T-helper 2 cell treated with Interferon-gamma antibody and Interleukin-4, amounts not matched to agents 5 μg/mL and 100 μg/mL, for 36 hours (primary cell): ENCODE results near the gene GPC2.
A peak's percentile ranks its signal among the peaks of the same experiment; 100 is the strongest.
"Not testable (repeated sequence)": the region's sequence is repeated elsewhere in the genome, so short reads cannot be mapped to it uniquely, and the experiment has no call there.

Source experiments
- DNase-seq: peaks from one replicate; pipeline ENCODE4 v3.0.0; 2021; ENCODE audit warnings: low spot score
- H3K27ac Mint-ChIP-seq: one replicate; pipeline ENCODE4 v1.8.0; 2021; ENCODE audit warnings: mild to moderate bottlenecking, mixed read lengths
- H3K27me3 Mint-ChIP-seq: one replicate; pipeline ENCODE4 v1.8.0; 2021; ENCODE audit warnings: low read depth, mixed read lengths
- H3K36me3 Mint-ChIP-seq: one replicate; pipeline ENCODE4 v1.8.0; 2021; ENCODE audit warnings: low read depth, mixed read lengths
- H3K4me1 Mint-ChIP-seq: one replicate; pipeline ENCODE4 v1.8.0; 2021; ENCODE audit warnings: low read depth, mixed read lengths
- H3K4me3 Mint-ChIP-seq: one replicate; pipeline ENCODE4 v1.8.0; 2022; ENCODE audit warnings: mild to moderate bottlenecking, moderate library complexity, mixed read lengths
- H3K9me3 Mint-ChIP-seq: one replicate; pipeline ENCODE4 v1.8.0; 2021; ENCODE audit warnings: mixed read lengths

The GPC2 gene

GRCh38 chr7:100177045-100178001 lies at the start of gene GPC2, which contains the start of gene STAG3:
Gene GPC2 (minus strand): TSS chr7:100177381. CDS start chr7:100177199, 182 bp downstream.
Gene STAG3 (plus strand): TSS chr7:100177918. CDS start chr7:100180557, 2,639 bp downstream.
- DNase-seq: peak; percentile 98
- Mint-ChIP-seq H3K4me1 (peaks cover 36% of the 10 kb centered on the region), H3K9me3 (peaks cover 4% of the 10 kb centered on the region), H3K4me3 (peak within 1 kb of the TSS; percentile 83), H3K36me3 (peaks cover 15% of the 10 kb centered on the region), H3K27me3 (no peaks in the 10 kb centered on the region), H3K27ac (peak within 1 kb of the TSS; percentile 73)

- Mint-ChIP-seq H3K4me3 (peak overlapping the region; percentile 97), H3K36me3 (peaks cover 59% of the 10 kb centered on the region), H3K4me1 (peaks cover 30% of the 10 kb centered on the region), H3K27ac (peak overlapping the region; percentile 57)
- H3K9me3 Mint-ChIP-seq, H3K27me3 Mint-ChIP-seq, DNase-seq: not testable (repeated sequence)
These were observed 47.7 kb upstream of the GPC2 start for GRCh38 chr7:100224891-100225290.

GRCh38 chr7:100223376-100223927 lies 46.3 kb upstream of the GPC2 start:
- peaks cover 38% of the 10 kb centered on the region for H3K4me1 Mint-ChIP-seq
- peaks cover 66% of the 10 kb centered on the region for H3K36me3 Mint-ChIP-seq
- not testable (repeated sequence) for DNase-seq, H3K27me3 Mint-ChIP-seq, H3K9me3 Mint-ChIP-seq
- peak overlapping the region; percentile 99 for H3K27ac Mint-ChIP-seq
- peak overlapping the region; percentile 97 for H3K4me3 Mint-ChIP-seq

- Mint-ChIP-seq H3K36me3 (peaks cover 59% of the 10 kb centered on the region), H3K27me3 (no peaks in the 10 kb centered on the region), H3K27ac (peak overlapping the region; percentile 99), H3K4me3 (peak overlapping the region; percentile 97), H3K9me3 (no peaks in the 10 kb centered on the region), H3K4me1 (peaks cover 40% of the 10 kb centered on the region)
- DNase-seq: no peak
These were observed 45.4 kb upstream of the GPC2 start for GRCh38 chr7:100222445-100223132.

- H3K27ac Mint-ChIP-seq: peak overlapping the region; percentile 99
- peaks cover 56% of the 10 kb centered on the region for H3K36me3 Mint-ChIP-seq
- H3K27me3 Mint-ChIP-seq: no peaks in the 10 kb centered on the region
- DNase-seq: no peak
- no peaks in the 10 kb centered on the region for H3K9me3 Mint-ChIP-seq
- peaks cover 45% of the 10 kb centered on the region for H3K4me1 Mint-ChIP-seq
- H3K4me3 Mint-ChIP-seq: peak overlapping the region; percentile 97
These were observed 44.7 kb upstream of the GPC2 start for GRCh38 chr7:100221767-100222444.

- no peaks in the 10 kb centered on the region for H3K9me3 Mint-ChIP-seq
- H3K36me3 Mint-ChIP-seq: peaks cover 55% of the 10 kb centered on the region
- peaks cover 45% of the 10 kb centered on the region for H3K4me1 Mint-ChIP-seq
These were observed 44.1 kb upstream of the GPC2 start for GRCh38 chr7:100221231-100221718.

GRCh38 chr7:100220586-100221230 lies 43.5 kb upstream of the GPC2 start:
- Mint-ChIP-seq H3K4me1 (peaks cover 48% of the 10 kb centered on the region), H3K4me3 (peak overlapping the region; percentile 97), H3K27ac (peak overlapping the region; percentile 99), H3K27me3 (no peaks in the 10 kb centered on the region), H3K9me3 (no peaks in the 10 kb centered on the region), H3K36me3 (peaks cover 51% of the 10 kb centered on the region)
- no peak for DNase-seq

More at GRCh38 chr7:100221231-100221718, 44.1 kb upstream of the GPC2 start:
- DNase-seq: peak; percentile 70
- H3K4me3 Mint-ChIP-seq: peak overlapping the region; percentile 97
- H3K27ac Mint-ChIP-seq: peak overlapping the region; percentile 99
- no peaks in the 10 kb centered on the region for H3K27me3 Mint-ChIP-seq

GRCh38 chr7:100219801-100220585 lies 42.8 kb upstream of the GPC2 start, which contains the start of gene PVRIG:
Gene PVRIG (plus strand): TSS chr7:100219949. CDS start chr7:100219971, 22 bp downstream.
- Mint-ChIP-seq H3K36me3 (peaks cover 51% of the 10 kb centered on the region), H3K27ac (peak within 1 kb of the TSS; percentile 99), H3K4me1 (peaks cover 50% of the 10 kb centered on the region), H3K4me3 (peak within 1 kb of the TSS; percentile 97)
- H3K27me3 Mint-ChIP-seq, H3K9me3 Mint-ChIP-seq, DNase-seq: not testable (repeated sequence)

GRCh38 chr7:100219271-100219737 lies 42.1 kb upstream of the GPC2 start:
- H3K9me3 Mint-ChIP-seq: no peaks in the 10 kb centered on the region

GRCh38 chr7:100217934-100218333 lies 40.8 kb upstream of the GPC2 start:
- peak; percentile 58 for DNase-seq
- peak overlapping the region; percentile 98 for H3K27ac Mint-ChIP-seq
- peak overlapping the region; percentile 88 for H3K4me3 Mint-ChIP-seq
- H3K9me3 Mint-ChIP-seq, H3K27me3 Mint-ChIP-seq: not testable (repeated sequence)
- H3K4me1 Mint-ChIP-seq: peaks cover 42% of the 10 kb centered on the region
- H3K36me3 Mint-ChIP-seq: peaks cover 35% of the 10 kb centered on the region

More at GRCh38 chr7:100219271-100219737, 42.1 kb upstream of the GPC2 start:
- H3K36me3 Mint-ChIP-seq: peaks cover 45% of the 10 kb centered on the region
- H3K27ac Mint-ChIP-seq: peak overlapping the region; percentile 99
- H3K4me3 Mint-ChIP-seq: peak overlapping the region; percentile 97
- peaks cover 48% of the 10 kb centered on the region for H3K4me1 Mint-ChIP-seq
- no peak for DNase-seq
- H3K27me3 Mint-ChIP-seq: no peaks in the 10 kb centered on the region

GRCh38 chr7:100215895-100216294 lies 38.7 kb upstream of the GPC2 start:
- no peak for DNase-seq
- no peak overlapping the region for H3K4me3 Mint-ChIP-seq
- H3K36me3 Mint-ChIP-seq: peaks cover 21% of the 10 kb centered on the region
- H3K27ac Mint-ChIP-seq: peak overlapping the region; percentile 14
- H3K4me1 Mint-ChIP-seq: peaks cover 43% of the 10 kb centered on the region
- no peaks in the 10 kb centered on the region for H3K27me3 Mint-ChIP-seq
- no peaks in the 10 kb centered on the region for H3K9me3 Mint-ChIP-seq

- DNase-seq, H3K4me3 Mint-ChIP-seq, H3K27me3 Mint-ChIP-seq, H3K9me3 Mint-ChIP-seq: not testable (repeated sequence)
- peak overlapping the region; percentile 57 for H3K27ac Mint-ChIP-seq
- H3K4me1 Mint-ChIP-seq: peaks cover 58% of the 10 kb centered on the region
- peaks cover 17% of the 10 kb centered on the region for H3K36me3 Mint-ChIP-seq
These were observed 37.2 kb upstream of the GPC2 start for GRCh38 chr7:100214356-100214755.
